Measurements from ENCODE around the gene CHST13.
A peak's percentile ranks its signal among the peaks of the same experiment; 100 is the strongest.

CHST13 gene

DNA sequence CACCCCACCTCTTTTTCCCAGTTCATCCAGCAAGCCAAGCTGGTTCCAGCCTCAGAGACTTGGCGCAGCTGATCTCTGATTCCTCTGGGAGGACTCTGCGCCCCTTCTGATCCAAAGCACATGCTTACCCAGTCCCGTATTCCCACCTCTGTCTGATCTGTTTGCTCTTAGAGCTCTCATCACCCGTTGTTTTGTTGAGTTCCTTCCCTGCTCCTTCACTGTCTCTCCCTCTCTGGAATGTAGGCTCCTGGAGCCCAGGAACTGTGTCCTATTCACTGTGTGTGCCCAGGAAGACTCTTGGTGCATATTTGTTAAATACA lies 46.9 kb upstream of the CHST13 start:
- H3K4me1 Mint-ChIP-seq = peaks cover 45% of the 10 kb centered on the region
- peak overlapping the region; percentile 81 to 89 (median 84) for H3K4me3 Mint-ChIP-seq
- H3K36me3 Mint-ChIP-seq (ENCODE audit: low read depth) = peaks cover 14% of the 10 kb centered on the region
- no peaks in the 10 kb centered on the region for H3K27me3 Mint-ChIP-seq (ENCODE audit: low read depth)
- TF ChIP-seq, protein P1, sequence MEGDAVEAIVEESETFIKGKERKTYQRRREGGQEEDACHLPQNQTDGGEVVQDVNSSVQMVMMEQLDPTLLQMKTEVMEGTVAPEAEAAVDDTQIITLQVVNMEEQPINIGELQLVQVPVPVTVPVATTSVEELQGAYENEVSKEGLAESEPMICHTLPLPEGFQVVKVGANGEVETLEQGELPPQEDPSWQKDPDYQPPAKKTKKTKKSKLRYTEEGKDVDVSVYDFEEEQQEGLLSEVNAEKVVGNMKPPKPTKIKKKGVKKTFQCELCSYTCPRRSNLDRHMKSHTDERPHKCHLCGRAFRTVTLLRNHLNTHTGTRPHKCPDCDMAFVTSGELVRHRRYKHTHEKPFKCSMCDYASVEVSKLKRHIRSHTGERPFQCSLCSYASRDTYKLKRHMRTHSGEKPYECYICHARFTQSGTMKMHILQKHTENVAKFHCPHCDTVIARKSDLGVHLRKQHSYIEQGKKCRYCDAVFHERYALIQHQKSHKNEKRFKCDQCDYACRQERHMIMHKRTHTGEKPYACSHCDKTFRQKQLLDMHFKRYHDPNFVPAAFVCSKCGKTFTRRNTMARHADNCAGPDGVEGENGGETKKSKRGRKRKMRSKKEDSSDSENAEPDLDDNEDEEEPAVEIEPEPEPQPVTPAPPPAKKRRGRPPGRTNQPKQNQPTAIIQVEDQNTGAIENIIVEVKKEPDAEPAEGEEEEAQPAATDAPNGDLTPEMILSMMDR (IDR thresholded peaks at IDR 0.05; ENCODE audit: unreplicated experiment in 3 of 3) = no peak
- no peaks in the 10 kb centered on the region for H3K9me3 Mint-ChIP-seq
- peak overlapping the region; percentile 73 to 97 (median 87) for H3K27ac Mint-ChIP-seq

DNA sequence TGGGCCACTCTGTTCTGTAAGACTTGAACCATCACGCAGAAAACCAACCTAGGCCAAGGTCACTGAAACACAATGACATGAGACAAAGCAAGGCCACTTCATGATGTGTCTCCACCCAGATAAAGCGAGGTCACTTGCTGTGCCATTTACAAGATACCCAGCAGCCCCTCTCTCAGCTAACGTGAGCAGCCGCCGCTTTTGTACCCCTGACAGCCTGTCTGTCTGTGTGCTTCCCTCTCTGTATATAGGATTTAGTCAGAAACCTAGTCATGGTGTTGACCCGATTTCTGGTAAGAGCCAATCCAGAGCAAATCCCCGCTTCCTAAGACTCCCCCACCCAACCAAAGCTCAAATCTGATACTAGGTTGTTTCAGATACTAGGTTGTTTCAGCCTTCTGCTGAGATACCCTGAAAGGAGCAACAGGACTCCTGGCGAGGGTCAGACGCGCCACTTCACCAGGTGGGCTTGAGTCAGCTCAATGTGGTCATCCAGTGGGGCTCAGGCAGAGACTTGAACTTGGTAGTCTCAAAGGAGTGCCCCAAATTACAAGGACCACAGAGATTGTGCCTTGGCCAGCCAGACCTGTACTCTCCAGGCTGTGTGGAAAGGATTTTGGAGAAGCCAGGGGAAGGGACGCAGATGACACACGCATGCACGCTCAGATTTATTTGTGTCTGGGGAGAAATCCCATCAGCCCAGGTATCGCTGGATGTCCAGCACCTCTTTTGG lies 45.2 kb upstream of the CHST13 start:
- no peaks in the 10 kb centered on the region for H3K27me3 Mint-ChIP-seq (ENCODE audit: low read depth)
- H3K4me3 Mint-ChIP-seq = peak overlapping the region in 2 of 3 experiments; percentile 28 to 54
- peaks cover 29% of the 10 kb centered on the region for H3K4me1 Mint-ChIP-seq
- H3K9me3 Mint-ChIP-seq = no peaks in the 10 kb centered on the region
- TF ChIP-seq, protein P1 (IDR thresholded peaks at IDR 0.05; ENCODE audit: unreplicated experiment in 3 of 3) = no peak
- no peaks in the 10 kb centered on the region for H3K36me3 Mint-ChIP-seq (ENCODE audit: low read depth)
- no peak overlapping the region for H3K27ac Mint-ChIP-seq

DNA sequence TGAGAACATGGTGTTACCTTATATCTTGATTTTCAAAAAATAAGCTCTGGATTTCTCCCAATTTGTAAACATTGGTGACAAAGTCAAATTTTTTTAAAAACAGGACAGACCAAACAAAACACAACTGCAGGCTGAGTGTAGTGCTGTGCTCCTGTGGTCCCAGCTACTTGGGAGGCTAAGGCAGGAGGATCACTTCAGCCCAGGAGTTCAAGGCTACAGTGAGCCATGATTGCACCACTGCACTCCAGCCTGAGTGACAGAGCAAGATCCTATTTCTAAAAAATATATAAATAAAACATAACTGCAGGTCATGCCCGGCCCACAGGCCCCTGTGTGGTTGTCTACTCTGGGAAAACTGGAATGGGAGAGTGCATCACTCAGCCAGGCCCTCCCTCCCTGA lies 44.3 kb upstream of the CHST13 start:
- no peaks in the 10 kb centered on the region for H3K27me3 Mint-ChIP-seq (ENCODE audit: low read depth)
- no peak overlapping the region for H3K4me3 Mint-ChIP-seq
- TF ChIP-seq, protein P1 (IDR thresholded peaks at IDR 0.05; ENCODE audit: unreplicated experiment in 3 of 3) = no peak

DNA sequence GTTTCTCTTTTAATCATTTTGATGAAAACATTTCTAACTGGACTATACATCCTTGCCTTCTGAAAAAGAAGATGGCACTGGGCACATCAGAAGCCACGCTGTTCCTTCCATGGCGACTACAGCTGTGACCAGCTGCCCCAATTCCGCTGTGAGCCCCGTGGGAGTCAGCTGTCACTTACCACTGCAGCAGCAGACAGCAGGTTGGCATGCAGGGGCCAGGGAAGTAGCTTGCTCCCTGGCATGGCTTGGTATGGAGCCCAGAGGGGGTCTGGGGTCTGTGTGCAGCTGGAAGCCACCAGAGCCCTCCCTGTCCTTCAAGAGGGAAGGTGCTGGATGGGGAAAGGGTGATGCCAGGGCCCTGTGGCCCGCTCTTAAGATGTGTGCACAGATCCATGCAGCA lies 43.7 kb upstream of the CHST13 start:
- no peaks in the 10 kb centered on the region for H3K27me3 Mint-ChIP-seq (ENCODE audit: low read depth)
- no peaks in the 10 kb centered on the region for H3K9me3 Mint-ChIP-seq
- H3K4me1 Mint-ChIP-seq = peaks cover 29% of the 10 kb centered on the region
- H3K27ac Mint-ChIP-seq = peak overlapping the region in 1 of 3 experiments; percentile 61
- TF ChIP-seq, protein P1 (IDR thresholded peaks at IDR 0.05; ENCODE audit: unreplicated experiment in 3 of 3) = no peak
- H3K36me3 Mint-ChIP-seq (ENCODE audit: low read depth) = no peaks in the 10 kb centered on the region
- H3K4me3 Mint-ChIP-seq = no peak overlapping the region

More for the DNA sequence above, 44.3 kb upstream of the CHST13 start:
- Mint-ChIP-seq H3K9me3 (no peaks in the 10 kb centered on the region), H3K36me3 (ENCODE audit: low read depth) (no peaks in the 10 kb centered on the region), H3K27ac (peak overlapping the region in 1 of 3 experiments; percentile 61), H3K4me1 (peaks cover 30% of the 10 kb centered on the region)

DNA sequence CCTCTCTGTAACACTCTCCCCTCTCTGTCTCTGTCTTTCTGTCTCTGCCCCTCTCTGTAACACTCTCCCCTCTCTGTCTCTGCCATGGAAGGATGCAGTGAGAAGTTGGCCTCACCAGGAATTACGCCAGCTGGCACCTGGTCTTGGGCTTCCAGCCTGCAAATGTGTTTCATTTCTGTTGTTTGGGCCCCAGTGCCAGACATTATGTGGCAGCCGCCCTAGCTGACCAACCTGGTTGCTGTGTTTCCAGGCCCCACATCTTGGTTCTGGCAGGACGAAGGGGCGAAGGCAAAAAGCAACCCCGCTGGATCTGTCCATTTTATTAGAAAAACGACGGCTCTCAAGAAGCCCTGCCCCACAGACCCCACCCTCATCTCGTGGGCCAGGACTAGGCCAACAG lies 43.1 kb upstream of the CHST13 start:
- H3K4me1 Mint-ChIP-seq = peaks cover 29% of the 10 kb centered on the region

More for the DNA sequence above, 43.1 kb upstream of the CHST13 start:
- TF ChIP-seq, protein P1 (IDR thresholded peaks at IDR 0.05; ENCODE audit: unreplicated experiment in 3 of 3) = no peak
- Mint-ChIP-seq H3K4me3 (no peak overlapping the region), H3K27ac (peak overlapping the region in 2 of 3 experiments; percentile 67 to 82), H3K9me3 (no peaks in the 10 kb centered on the region), H3K36me3 (ENCODE audit: low read depth) (no peaks in the 10 kb centered on the region), H3K27me3 (ENCODE audit: low read depth) (no peaks in the 10 kb centered on the region)
